ENCODE measurements around the gene CRYBG2. TPM values are rescaled to one million over a fixed set of nuclear protein-coding genes. Genes with fewer than 3 reads are reported as not detected.

The CRYBG2 gene
- total and polyA plus RNA-seq, 2 of the 13 experiments (the other 11 are each of a cell fraction or from before 2014, with no cell fraction given): 1.3 to 2.9 TPM

GRCh38 chr1:26300578-26301275 lies 53.2 kb downstream of the CRYBG2 start:
- DNase-seq (ENCODE audit: low spot score) (no peak), FAIRE-seq (no peak), ATAC-seq (no peak)
- Histone ChIP-seq H3K27ac (ENCODE audit: extremely low read length, insufficient read depth, low read length) (no peak overlapping the region), H3K79me2 (ENCODE audit: insufficient read depth, low read length) (no peaks in the 10 kb centered on the region), H3K27me3 (ENCODE audit: control insufficient read depth in 1 of 2, insufficient read depth in 2 of 2, low read length in 2 of 2) (no peaks in the 10 kb centered on the region), H3K4me2 (ENCODE audit: low read depth, low read length) (no peak overlapping the region), H2AFZ (ENCODE audit: low read length) (no peak overlapping the region), H3K9ac (ENCODE audit: insufficient read depth, low read depth, low read length) (no peak overlapping the region), H3K4me3 (replicated peaks in 1 of 3; ENCODE audit: insufficient read depth in 1 of 3, low read depth in 2 of 3, low read length in 3 of 3) (no peak overlapping the region), H3K4me1 (ENCODE audit: insufficient read depth, low read length) (peaks cover 19% of the 10 kb centered on the region), H3K36me3 (replicated peaks in 1 of 2; ENCODE audit: control insufficient read depth in 1 of 2, insufficient read depth in 2 of 2, low read length in 2 of 2) (peaks cover 0 to under 1% of the 10 kb centered on the region in 2 experiments; a peak in 1 of 5 replicates), H4K20me1 (ENCODE audit: insufficient read depth, low read length) (no peaks in the 10 kb centered on the region), H3K9me3 (ENCODE audit: low read length) (no peaks in the 10 kb centered on the region)
- CTCF ChIA-PET (ENCODE audit: low intra/inter-chr PET ratio, low total read pairs): no interaction called here
- intact Hi-C loops (cut with micrococcal nuclease; ENCODE audit: unreplicated experiment): no loop called here
- POLR2A ChIA-PET: no interaction called here
- WGBS (ENCODE audit: low lambda C conversion rate): 93% methylated on average over 11 of the region's 11 CpGs
- no TSS peak for BruUV-seq (replicated peaks)
- in situ Hi-C loops (cut with HindIII; ENCODE audit: extremely low pct_ligation_motif_present, low pct_unique_long_range_greater_than_20kb): no loop called here
- TF ChIP-seq PATZ1 (CRISPR knock-in tag; IDR thresholded peaks at IDR 0.05): no peak
- TF ChIP-seq SNAPC2 (CRISPR knock-in tag; IDR thresholded peaks at IDR 0.05): no peak
- no peak for TF ChIP-seq POLR2A (IDR thresholded peaks at IDR 0.05; ENCODE audit: insufficient read depth in 1 of 2, low read depth in 2 of 2, low read length in 2 of 2)
- no peak for TF ChIP-seq ERF (CRISPR knock-in tag; IDR thresholded peaks at IDR 0.05)
- TF ChIP-seq MXD3 (CRISPR knock-in tag; IDR thresholded peaks at IDR 0.05): no peak
- no peak for TF ChIP-seq STAG1 (CRISPR knock-in tag; IDR thresholded peaks at IDR 0.05)
- no peak for TF ChIP-seq NFE2 (CRISPR knock-in tag; IDR thresholded peaks at IDR 0.05)
- TF ChIP-seq ELF4 (CRISPR knock-in tag; IDR thresholded peaks at IDR 0.05; ENCODE audit: borderline replicate concordance): no peak
- TF ChIP-seq KDM3A (CRISPR knock-in tag; IDR thresholded peaks at IDR 0.05; ENCODE audit: low read depth): no peak
- no peak for TF ChIP-seq STAT6 (CRISPR knock-in tag; IDR thresholded peaks at IDR 0.05; ENCODE audit: borderline replicate concordance)
- TF ChIP-seq ZNF879 (CRISPR knock-in tag; IDR thresholded peaks at IDR 0.05): no peak
- TF ChIP-seq ZNF792 (CRISPR knock-in tag; IDR thresholded peaks at IDR 0.05): no peak
- no peak for TF ChIP-seq ZBTB4 (CRISPR knock-in tag; IDR thresholded peaks at IDR 0.05; ENCODE audit: borderline replicate concordance)
- no peak for TF ChIP-seq RARA (CRISPR knock-in tag; IDR thresholded peaks at IDR 0.05)
- no peak for TF ChIP-seq MYPOP (CRISPR knock-in tag; IDR thresholded peaks at IDR 0.05)
